ENCODE measurements around the gene KREMEN1. TPM values are rescaled to one million over a fixed set of nuclear protein-coding genes. Genes with fewer than 3 reads are reported as not detected.

Gene KREMEN1
- total and polyA plus RNA-seq, 8 donors, result 5.4 to 34.5 (median 11.6) TPM

- TF ChIP-seq POLR2A (IDR thresholded peaks at IDR 0.05) (no peak), POLR2AphosphoS5 (IDR thresholded peaks at IDR 0.05) (no peak), EP300 (IDR thresholded peaks at IDR 0.05) (no peak), CTCF (IDR thresholded peaks at IDR 0.05) (no peak)
- H3K4me1 ChIP-seq, result no peaks in the 10 kb centered on the region
- H3K27ac ChIP-seq, result no peak overlapping the region
- DNase-seq, result no peak
- no peaks in the 10 kb centered on the region for H3K27me3 ChIP-seq
- intact Hi-C loops (cut with DNase I; ENCODE audit: low total_unique reads), result no loop called here
- H3K9me3 ChIP-seq, result no peaks in the 10 kb centered on the region
- H3K4me3 ChIP-seq, result no peak overlapping the region
- WGBS, 5 donors, result 88 to 94% (median 92%) methylated on average over 13 of the region's 13 CpGs
- peaks cover 4 to 85% (median 70%) of the 10 kb centered on the region in 4 donors for H3K36me3 ChIP-seq
These were observed 65.9 kb downstream of the KREMEN1 start for GRCh38 chr22:29138556-29139305.

- Histone ChIP-seq H3K9me3 (no peaks in the 10 kb centered on the region), H3K36me3 (peaks cover 4 to 91% (median 79%) of the 10 kb centered on the region in 4 donors), H3K27me3 (no peaks in the 10 kb centered on the region), H3K4me1 (peaks cover 0 to 3% (median 0%) of the 10 kb centered on the region in 4 donors), H3K4me3 (no peak overlapping the region), H3K27ac (peak overlapping the region in 1 of 5 donors; percentile 6)
- no peak for TF ChIP-seq EP300 (IDR thresholded peaks at IDR 0.05)
- TF ChIP-seq POLR2AphosphoS5 (IDR thresholded peaks at IDR 0.05), result no peak
- no peak for TF ChIP-seq CTCF (IDR thresholded peaks at IDR 0.05)
- TF ChIP-seq POLR2A (IDR thresholded peaks at IDR 0.05), result no peak
- intact Hi-C loops (cut with DNase I; ENCODE audit: low total_unique reads), result loop anchor here (10.0 kb wide), 1 partner anchor 95 kb away; no protein-coding TSS in a partner anchor
- no peak for DNase-seq
- WGBS, 5 donors, result 72 to 82% (median 76%) methylated on average over 8 of the region's 8 CpGs
These were observed 67.3 kb downstream of the KREMEN1 start for GRCh38 chr22:29139965-29140782.

- H3K27ac ChIP-seq, result no peak overlapping the region
- H3K4me1 ChIP-seq, result peaks cover 0 to 13% (median 0%) of the 10 kb centered on the region in 4 donors
- no peaks in the 10 kb centered on the region for H3K27me3 ChIP-seq
- WGBS, 5 donors, result 76 to 85% (median 81%) methylated on average over 10 of the region's 10 CpGs
- no peaks in the 10 kb centered on the region for H3K9me3 ChIP-seq
- no peak for TF ChIP-seq POLR2A (IDR thresholded peaks at IDR 0.05)
- TF ChIP-seq POLR2AphosphoS5 (IDR thresholded peaks at IDR 0.05), result no peak
- TF ChIP-seq EP300 (IDR thresholded peaks at IDR 0.05), result no peak
- no peak for TF ChIP-seq CTCF (IDR thresholded peaks at IDR 0.05)
- intact Hi-C loops (cut with DNase I; ENCODE audit: low total_unique reads), result loop anchor here (10.0 kb wide), 1 partner anchor 96 kb away; no protein-coding TSS in a partner anchor
- DNase-seq, result no peak
- H3K4me3 ChIP-seq, result no peak overlapping the region
- H3K36me3 ChIP-seq, result peaks cover 4 to 94% (median 84%) of the 10 kb centered on the region in 4 donors
These were observed 68.3 kb downstream of the KREMEN1 start for GRCh38 chr22:29141078-29141688.

- intact Hi-C loops (cut with DNase I; ENCODE audit: low total_unique reads), result loop anchor here (10.0 kb wide), 1 partner anchor 97 kb away; no protein-coding TSS in a partner anchor
These were observed 69.3 kb downstream of the KREMEN1 start for GRCh38 chr22:29142116-29142515.

More at GRCh38 chr22:29142116-29142515, 69.3 kb downstream of the KREMEN1 start:
- H3K4me3 ChIP-seq, result no peak overlapping the region
- TF ChIP-seq POLR2AphosphoS5 (IDR thresholded peaks at IDR 0.05) (no peak), POLR2A (IDR thresholded peaks at IDR 0.05) (no peak), CTCF (IDR thresholded peaks at IDR 0.05) (no peak), EP300 (IDR thresholded peaks at IDR 0.05) (no peak)
- H3K27ac ChIP-seq, result no peak overlapping the region
- no peak for DNase-seq
- H3K4me1 ChIP-seq, result peaks cover 0 to 15% (median 0%) of the 10 kb centered on the region in 4 donors
- H3K9me3 ChIP-seq, result no peaks in the 10 kb centered on the region
- no peaks in the 10 kb centered on the region for H3K27me3 ChIP-seq
- H3K36me3 ChIP-seq, result peaks cover 4 to 90% (median 81%) of the 10 kb centered on the region in 4 donors
- 67 to 90% (median 85%) methylated on average over 5 of the region's 5 CpGs for WGBS, 5 donors
